ENCODE data around the gene RABGGTA. TPM values are rescaled to one million over a fixed set of nuclear protein-coding genes. Genes with fewer than 3 reads are reported as not detected.
"Not testable (repeated sequence)": the region's sequence is repeated elsewhere in the genome, so short reads cannot be mapped to it uniquely, and the experiment has no call there.

The RABGGTA gene
- polyA plus RNA-seq, 1 donor from 2014 or later: 37.9 TPM

- Mint-ChIP-seq H3K27ac (no peak overlapping the region), H3K4me3 (no peak overlapping the region), H3K27me3 (no peaks in the 10 kb centered on the region), H3K4me1 (peaks cover 0 to 2% (median 1%) of the 10 kb centered on the region in 3 donors), H3K9me3 (no peaks in the 10 kb centered on the region), H3K36me3 (peaks cover 2% of the 10 kb centered on the region)
These were observed 17.5 kb downstream of the RABGGTA start for GRCh38 chr14:24253936-24254335.

GRCh38 chr14:24252289-24253124 is 18.9 kb downstream of the RABGGTA start:
- peaks cover 4 to 7% (median 5%) of the 10 kb centered on the region in 3 donors for H3K4me1 Mint-ChIP-seq
- no peaks in the 10 kb centered on the region for H3K27me3 Mint-ChIP-seq
- peaks cover 2% of the 10 kb centered on the region for H3K36me3 Mint-ChIP-seq
- H3K27ac Mint-ChIP-seq: no peak overlapping the region
- H3K4me3 Mint-ChIP-seq: no peak overlapping the region
- no peaks in the 10 kb centered on the region for H3K9me3 Mint-ChIP-seq

- H3K9me3 Mint-ChIP-seq: no peaks in the 10 kb centered on the region
- no peaks in the 10 kb centered on the region for H3K27me3 Mint-ChIP-seq
- H3K27ac Mint-ChIP-seq: peak overlapping the region in 1 of 3 donors; percentile 36
- H3K4me1 Mint-ChIP-seq: peaks cover 7 to 10% (median 8%) of the 10 kb centered on the region in 3 donors
- H3K4me3 Mint-ChIP-seq: no peak overlapping the region
- peaks cover 2% of the 10 kb centered on the region for H3K36me3 Mint-ChIP-seq
These were observed 19.5 kb downstream of the RABGGTA start for GRCh38 chr14:24251880-24252288.

- H3K4me3 Mint-ChIP-seq: peak overlapping the region in 1 of 4 donors; percentile 46
- peaks cover 2% of the 10 kb centered on the region for H3K36me3 Mint-ChIP-seq
- no peaks in the 10 kb centered on the region for H3K9me3 Mint-ChIP-seq
- no peak overlapping the region for H3K27ac Mint-ChIP-seq
- no peaks in the 10 kb centered on the region for H3K27me3 Mint-ChIP-seq
- H3K4me1 Mint-ChIP-seq: peaks cover 10 to 14% (median 11%) of the 10 kb centered on the region in 3 donors
These were observed 21.0 kb downstream of the RABGGTA start for GRCh38 chr14:24250354-24250753.

- no peaks in the 10 kb centered on the region for H3K9me3 Mint-ChIP-seq
- H3K36me3 Mint-ChIP-seq: peaks cover 4% of the 10 kb centered on the region
- no peaks in the 10 kb centered on the region for H3K27me3 Mint-ChIP-seq
- H3K4me3 Mint-ChIP-seq: peak overlapping the region in 1 of 4 donors; percentile 3
- no peak overlapping the region for H3K27ac Mint-ChIP-seq
- peaks cover 12 to 18% (median 14%) of the 10 kb centered on the region in 3 donors for H3K4me1 Mint-ChIP-seq
These were observed 22.0 kb downstream of the RABGGTA start for GRCh38 chr14:24249230-24250021.

- H3K4me3 Mint-ChIP-seq: peak overlapping the region; percentile 9 to 89 (median 70)
- no peaks in the 10 kb centered on the region for H3K9me3 Mint-ChIP-seq
- H3K4me1 Mint-ChIP-seq: peaks cover 17 to 32% (median 20%) of the 10 kb centered on the region in 3 donors
- peaks cover 4% of the 10 kb centered on the region for H3K36me3 Mint-ChIP-seq
- peak overlapping the region; percentile 60 to 85 (median 64) for H3K27ac Mint-ChIP-seq
- H3K27me3 Mint-ChIP-seq: no peaks in the 10 kb centered on the region
These were observed 24.0 kb downstream of the RABGGTA start for GRCh38 chr14:24247422-24247821.

- H3K9me3 Mint-ChIP-seq: no peaks in the 10 kb centered on the region
- H3K4me1 Mint-ChIP-seq: peaks cover 17 to 35% (median 22%) of the 10 kb centered on the region in 3 donors
- H3K27me3 Mint-ChIP-seq: no peaks in the 10 kb centered on the region
- peaks cover 4% of the 10 kb centered on the region for H3K36me3 Mint-ChIP-seq
- peak overlapping the region; percentile 67 to 89 (median 78) for H3K4me3 Mint-ChIP-seq
- peak overlapping the region; percentile 57 to 91 (median 60) for H3K27ac Mint-ChIP-seq
These were observed 24.6 kb downstream of the RABGGTA start for GRCh38 chr14:24246765-24247212.

- peaks cover 23 to 37% (median 30%) of the 10 kb centered on the region in 3 donors for H3K4me1 Mint-ChIP-seq
- H3K9me3 Mint-ChIP-seq, H3K36me3 Mint-ChIP-seq, H3K27me3 Mint-ChIP-seq: not testable (repeated sequence)
- H3K27ac Mint-ChIP-seq: peak overlapping the region in 1 of 3 donors; percentile 77
- peak overlapping the region in 2 of 4 donors; percentile 55 to 88 for H3K4me3 Mint-ChIP-seq
These were observed 26.0 kb downstream of the RABGGTA start for GRCh38 chr14:24245350-24245749.

GRCh38 chr14:24243336-24243836 is 28.0 kb downstream of the RABGGTA start:
- Mint-ChIP-seq H3K36me3 (peaks cover 2% of the 10 kb centered on the region), H3K4me1 (peaks cover 38 to 45% (median 42%) of the 10 kb centered on the region in 3 donors), H3K27me3 (no peaks in the 10 kb centered on the region), H3K9me3 (no peaks in the 10 kb centered on the region), H3K27ac (peak overlapping the region; percentile 98 to 100 (median 99)), H3K4me3 (peak overlapping the region; percentile 92 to 98 (median 95))

GRCh38 chr14:24241829-24242443 is 29.5 kb downstream of the RABGGTA start:
- Mint-ChIP-seq H3K36me3 (peaks cover 2% of the 10 kb centered on the region), H3K27me3 (no peaks in the 10 kb centered on the region), H3K27ac (peak overlapping the region; percentile 98 to 100 (median 99)), H3K4me3 (peak overlapping the region; percentile 92 to 98 (median 95)), H3K9me3 (no peaks in the 10 kb centered on the region), H3K4me1 (peaks cover 35 to 45% (median 40%) of the 10 kb centered on the region in 3 donors)

- Mint-ChIP-seq H3K27me3 (no peaks in the 10 kb centered on the region), H3K4me1 (peaks cover 39 to 45% (median 44%) of the 10 kb centered on the region in 3 donors), H3K9me3 (no peaks in the 10 kb centered on the region), H3K27ac (peak overlapping the region; percentile 44 to 92 (median 59)), H3K4me3 (peak overlapping the region; percentile 79 to 96 (median 93)), H3K36me3 (peaks cover 2% of the 10 kb centered on the region)
These were observed 31.1 kb downstream of the RABGGTA start for GRCh38 chr14:24240110-24240918.

- peak overlapping the region in 2 of 4 donors; percentile 39 to 92 for H3K4me3 Mint-ChIP-seq
- H3K27ac Mint-ChIP-seq: peak overlapping the region; percentile 35 to 92 (median 84)
- H3K9me3 Mint-ChIP-seq: no peaks in the 10 kb centered on the region
- H3K27me3 Mint-ChIP-seq: no peaks in the 10 kb centered on the region
- peaks cover 31 to 48% (median 45%) of the 10 kb centered on the region in 3 donors for H3K4me1 Mint-ChIP-seq
- no peaks in the 10 kb centered on the region for H3K36me3 Mint-ChIP-seq
These were observed 32.8 kb downstream of the RABGGTA start for GRCh38 chr14:24238527-24239037.

GRCh38 chr14:24238123-24238522 is 33.3 kb downstream of the RABGGTA start:
- Mint-ChIP-seq H3K4me1 (peaks cover 28 to 52% (median 44%) of the 10 kb centered on the region in 3 donors), H3K27me3 (no peaks in the 10 kb centered on the region), H3K36me3 (no peaks in the 10 kb centered on the region), H3K4me3 (peak overlapping the region in 2 of 4 donors; percentile 39 to 92), H3K27ac (peak overlapping the region in 1 of 3 donors; percentile 39), H3K9me3 (no peaks in the 10 kb centered on the region)

Data from IgD-negative memory B cell (primary cell).